ENCODE measurements around the gene SEMG1.

Gene SEMG1

GRCh38 chr20:45183084-45183483 lies 23.7 kb upstream of the SEMG1 start:
- Histone ChIP-seq H2AFZ (ENCODE audit: low read length) (no peak overlapping the region), H3K4me3 (ENCODE audit: low read length, poor library complexity, severe bottlenecking) (no peak overlapping the region), H3K4me2 (ENCODE audit: low read depth, low read length, poor library complexity, severe bottlenecking) (no peak overlapping the region), H4K20me1 (ENCODE audit: insufficient read depth, low read length, poor library complexity, severe bottlenecking) (no peaks in the 10 kb centered on the region), H3K4me1 (ENCODE audit: insufficient read depth, low read length, poor library complexity, severe bottlenecking) (no peaks in the 10 kb centered on the region), H3K27me3 (ENCODE audit: insufficient read depth, low read length, poor library complexity, severe bottlenecking) (no peaks in the 10 kb centered on the region), H3K9ac (ENCODE audit: low read depth, low read length, poor library complexity, severe bottlenecking) (no peak overlapping the region), H3K9me2 (replicated peaks; ENCODE audit: low read depth, low read length) (no peaks in the 10 kb centered on the region), H3K9me3 (ENCODE audit: insufficient read depth, low read depth, low read length) (no peaks in the 10 kb centered on the region), H3K79me2 (ENCODE audit: insufficient read depth, low read length) (no peaks in the 10 kb centered on the region), H3K36me3 (ENCODE audit: insufficient read depth, low read length) (no peaks in the 10 kb centered on the region), H3F3A (ENCODE audit: low read depth) (no peaks in the 10 kb centered on the region)
- no peak for TF ChIP-seq CTCF (conservative IDR thresholded peaks at IDR 0.05; ENCODE audit: low read length)
- no peak for TF ChIP-seq EZH2phosphoT487 (IDR thresholded peaks at IDR 0.05; ENCODE audit: borderline replicate concordance)

DNA sequence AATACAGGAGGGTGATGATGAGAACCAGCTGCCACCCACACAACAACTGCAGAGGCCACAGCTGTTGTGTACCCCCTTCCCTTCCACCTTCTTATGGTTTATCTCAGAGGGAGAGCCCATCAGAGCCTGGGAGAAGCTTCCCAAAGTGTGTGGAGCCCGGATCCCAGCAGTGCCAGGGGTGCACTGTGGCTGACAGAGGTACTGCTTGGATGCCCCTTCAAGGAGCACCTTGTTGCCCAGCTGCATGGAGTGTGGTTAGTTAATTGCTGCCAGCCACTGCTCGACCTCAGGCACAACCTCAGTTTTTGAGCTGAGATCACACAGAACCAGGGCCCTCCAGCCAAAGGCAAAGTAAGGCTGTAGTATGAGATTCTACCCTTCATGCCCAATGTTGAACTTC lies 19.1 kb upstream of the SEMG1 start:
- Histone ChIP-seq H3K9me2 (replicated peaks; ENCODE audit: low read depth, low read length) (no peaks in the 10 kb centered on the region), H3K27me3 (ENCODE audit: insufficient read depth, low read length, poor library complexity, severe bottlenecking) (peaks cover 5% of the 10 kb centered on the region), H3K79me2 (ENCODE audit: insufficient read depth, low read length) (no peaks in the 10 kb centered on the region), H3K9me3 (ENCODE audit: insufficient read depth, low read depth, low read length) (no peaks in the 10 kb centered on the region), H2AFZ (ENCODE audit: low read length) (no peak overlapping the region), H3F3A (ENCODE audit: low read depth) (no peaks in the 10 kb centered on the region), H4K20me1 (ENCODE audit: insufficient read depth, low read length, poor library complexity, severe bottlenecking) (no peaks in the 10 kb centered on the region), H3K4me2 (ENCODE audit: low read depth, low read length, poor library complexity, severe bottlenecking) (no peak overlapping the region), H3K4me3 (ENCODE audit: low read length, poor library complexity, severe bottlenecking) (no peak overlapping the region), H3K9ac (ENCODE audit: low read depth, low read length, poor library complexity, severe bottlenecking) (no peak overlapping the region), H3K4me1 (ENCODE audit: insufficient read depth, low read length, poor library complexity, severe bottlenecking) (no peaks in the 10 kb centered on the region), H3K36me3 (ENCODE audit: insufficient read depth, low read length) (no peaks in the 10 kb centered on the region)
- no peak for TF ChIP-seq CTCF (conservative IDR thresholded peaks at IDR 0.05; ENCODE audit: low read length)
- TF ChIP-seq EZH2phosphoT487 (IDR thresholded peaks at IDR 0.05; ENCODE audit: borderline replicate concordance): no peak

- peaks cover 5% of the 10 kb centered on the region for H3K27me3 ChIP-seq (ENCODE audit: insufficient read depth, low read length, poor library complexity, severe bottlenecking)
- H4K20me1 ChIP-seq (ENCODE audit: insufficient read depth, low read length, poor library complexity, severe bottlenecking): no peaks in the 10 kb centered on the region
- no peaks in the 10 kb centered on the region for H3K9me2 ChIP-seq (replicated peaks; ENCODE audit: low read depth, low read length)
- H3K4me1 ChIP-seq (ENCODE audit: insufficient read depth, low read length, poor library complexity, severe bottlenecking): no peaks in the 10 kb centered on the region
- H3K4me3 ChIP-seq (ENCODE audit: low read length, poor library complexity, severe bottlenecking): no peak overlapping the region
- TF ChIP-seq CTCF (conservative IDR thresholded peaks at IDR 0.05; ENCODE audit: low read length) (no peak), EZH2phosphoT487 (IDR thresholded peaks at IDR 0.05; ENCODE audit: borderline replicate concordance) (no peak)
- H2AFZ ChIP-seq (ENCODE audit: low read length): no peak overlapping the region
- no peaks in the 10 kb centered on the region for H3K79me2 ChIP-seq (ENCODE audit: insufficient read depth, low read length)
- H3K9ac ChIP-seq (ENCODE audit: low read depth, low read length, poor library complexity, severe bottlenecking): no peak overlapping the region
- H3K36me3 ChIP-seq (ENCODE audit: insufficient read depth, low read length): no peaks in the 10 kb centered on the region
- H3F3A ChIP-seq (ENCODE audit: low read depth): no peaks in the 10 kb centered on the region
- H3K4me2 ChIP-seq (ENCODE audit: low read depth, low read length, poor library complexity, severe bottlenecking): no peak overlapping the region
- H3K9me3 ChIP-seq (ENCODE audit: insufficient read depth, low read depth, low read length): no peaks in the 10 kb centered on the region
Measured at GRCh38 chr20:45189067-45189609, 17.7 kb upstream of the SEMG1 start.
